ENCODE data around the gene SBK3.

- no peak for TF ChIP-seq OSR1 (CRISPR knock-in tag; IDR thresholded peaks at IDR 0.05)
- TF ChIP-seq ZC3H10 (CRISPR knock-in tag; IDR thresholded peaks at IDR 0.05): no peak
- TF ChIP-seq, protein P1, sequence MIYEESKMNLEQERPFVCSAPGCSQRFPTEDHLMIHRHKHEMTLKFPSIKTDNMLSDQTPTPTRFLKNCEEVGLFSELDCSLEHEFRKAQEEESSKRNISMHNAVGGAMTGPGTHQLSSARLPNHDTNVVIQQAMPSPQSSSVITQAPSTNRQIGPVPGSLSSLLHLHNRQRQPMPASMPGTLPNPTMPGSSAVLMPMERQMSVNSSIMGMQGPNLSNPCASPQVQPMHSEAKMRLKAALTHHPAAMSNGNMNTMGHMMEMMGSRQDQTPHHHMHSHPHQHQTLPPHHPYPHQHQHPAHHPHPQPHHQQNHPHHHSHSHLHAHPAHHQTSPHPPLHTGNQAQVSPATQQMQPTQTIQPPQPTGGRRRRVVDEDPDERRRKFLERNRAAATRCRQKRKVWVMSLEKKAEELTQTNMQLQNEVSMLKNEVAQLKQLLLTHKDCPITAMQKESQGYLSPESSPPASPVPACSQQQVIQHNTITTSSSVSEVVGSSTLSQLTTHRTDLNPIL (CRISPR knock-in tag; IDR thresholded peaks at IDR 0.05; ENCODE audit: low read depth): no peak
- no peak for TF ChIP-seq ZFP3 (CRISPR knock-in tag; IDR thresholded peaks at IDR 0.05)
- no peak for TF ChIP-seq ZFP30 (CRISPR knock-in tag; IDR thresholded peaks at IDR 0.05)
- TF ChIP-seq PPARA (CRISPR knock-in tag; IDR thresholded peaks at IDR 0.05; ENCODE audit: borderline replicate concordance): no peak
- no peak for TF ChIP-seq RARB (CRISPR knock-in tag; IDR thresholded peaks at IDR 0.05)
- no peak for TF ChIP-seq ZNF8 (CRISPR knock-in tag; IDR thresholded peaks at IDR 0.05)
These were observed 41.8 kb upstream of the SBK3 start for GRCh38 chr19:55586976-55587668.

Measured in SK-N-SH treated with all-trans-retinoic acid at 6 μM for 48 hours (cell line).